HG03045 (cell line): ENCODE data around the gene C1QTNF8.

ENCODE experiments used
- ATAC-seq: cut with Tn5 transposase; IDR thresholded peaks from one replicate; pipeline ENCODE4 v1.9.1; 2021; ENCODE audit warnings: mild to moderate bottlenecking, moderate library complexity; ENCODE audit not compliant: unreplicated experiment

C1QTNF8 gene

GRCh38 chr16:1096169-1097082, at the start of gene C1QTNF8:
Gene C1QTNF8, minus strand, starts transcription at chr16:1096244. Its CDS starts 1,322 bp downstream, at chr16:1094922.
- ATAC-seq = no peak

DNA sequence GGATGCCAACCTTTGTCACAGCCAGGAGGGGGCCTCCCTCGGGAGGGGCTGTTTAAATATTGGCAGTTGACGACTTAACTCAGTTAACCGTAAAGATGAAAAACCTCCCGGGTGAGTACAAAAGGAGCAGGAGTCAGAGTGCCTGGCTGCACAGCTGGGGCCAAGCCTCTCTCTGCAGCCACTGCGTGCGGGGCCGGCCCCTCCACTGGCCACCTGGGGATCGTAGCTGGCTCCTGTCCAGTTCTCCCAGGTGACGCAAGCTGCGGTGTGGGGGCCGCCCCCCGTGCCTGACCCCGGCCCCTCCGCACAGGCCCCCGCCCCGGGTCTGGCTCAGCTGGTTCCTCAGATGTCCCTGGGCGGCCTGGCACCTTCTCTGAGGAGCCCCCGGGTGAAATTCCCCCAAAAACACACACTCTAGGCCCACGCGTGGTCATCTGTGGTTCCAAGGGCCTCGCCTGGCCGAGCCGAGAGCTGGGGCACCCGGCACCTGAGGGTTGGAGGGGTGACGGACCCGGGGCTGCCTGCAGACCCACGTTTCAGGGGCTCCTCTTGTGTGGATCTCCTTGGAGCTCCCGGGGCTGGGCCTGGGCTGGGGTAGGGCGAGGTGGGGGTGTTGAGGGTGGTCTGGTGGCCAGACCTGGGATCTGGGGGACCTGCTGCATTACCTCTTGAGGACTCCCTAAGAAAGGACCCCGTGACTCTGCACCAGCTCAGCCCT, 49.5 kb upstream of the C1QTNF8 start:
- no peak for ATAC-seq

DNA sequence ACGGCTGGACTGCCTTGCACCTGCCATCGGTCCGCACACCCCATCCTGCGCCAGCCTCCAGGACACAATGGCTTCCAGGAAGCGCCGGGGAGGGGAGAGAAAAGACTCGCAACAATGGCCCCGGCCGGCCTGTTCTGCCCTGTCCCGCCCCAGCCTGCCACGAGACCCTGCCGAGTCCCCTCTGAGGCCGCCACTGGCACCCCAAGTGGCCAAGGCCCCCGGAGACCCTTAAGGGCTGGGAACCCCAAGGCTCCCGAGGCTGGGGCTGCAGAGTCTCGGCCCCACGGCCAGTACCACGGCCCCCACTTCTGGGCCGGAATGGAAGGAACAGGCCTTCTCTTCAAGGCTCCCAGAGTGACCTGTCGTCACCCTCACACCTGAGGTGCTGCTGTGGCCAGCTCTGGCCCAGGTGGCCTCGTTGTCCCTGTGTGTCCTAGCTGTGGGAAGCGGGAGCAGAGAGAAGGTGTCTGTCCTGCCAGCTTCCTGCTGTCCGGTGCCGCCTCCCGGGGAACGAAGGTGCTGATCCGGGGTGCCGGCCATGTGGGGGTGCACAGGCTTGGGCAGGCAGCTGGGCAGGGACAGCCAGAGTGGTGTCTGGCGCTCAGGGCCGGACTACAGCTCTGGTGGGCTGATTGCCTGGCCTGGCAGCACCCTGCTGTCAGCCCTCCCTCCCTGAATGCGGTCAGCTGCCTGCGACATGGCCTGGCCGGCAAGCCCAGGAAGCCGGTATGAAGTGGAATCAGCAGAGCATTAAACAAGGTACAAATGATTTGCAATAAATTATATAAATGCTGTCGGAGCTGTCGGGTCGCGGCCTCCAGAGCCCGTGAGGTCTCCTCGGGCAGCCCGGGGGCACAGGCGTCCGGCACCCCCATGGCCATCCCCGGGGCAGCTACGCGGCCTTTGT, 48.7 kb upstream of the C1QTNF8 start:
- no peak for ATAC-seq

DNA sequence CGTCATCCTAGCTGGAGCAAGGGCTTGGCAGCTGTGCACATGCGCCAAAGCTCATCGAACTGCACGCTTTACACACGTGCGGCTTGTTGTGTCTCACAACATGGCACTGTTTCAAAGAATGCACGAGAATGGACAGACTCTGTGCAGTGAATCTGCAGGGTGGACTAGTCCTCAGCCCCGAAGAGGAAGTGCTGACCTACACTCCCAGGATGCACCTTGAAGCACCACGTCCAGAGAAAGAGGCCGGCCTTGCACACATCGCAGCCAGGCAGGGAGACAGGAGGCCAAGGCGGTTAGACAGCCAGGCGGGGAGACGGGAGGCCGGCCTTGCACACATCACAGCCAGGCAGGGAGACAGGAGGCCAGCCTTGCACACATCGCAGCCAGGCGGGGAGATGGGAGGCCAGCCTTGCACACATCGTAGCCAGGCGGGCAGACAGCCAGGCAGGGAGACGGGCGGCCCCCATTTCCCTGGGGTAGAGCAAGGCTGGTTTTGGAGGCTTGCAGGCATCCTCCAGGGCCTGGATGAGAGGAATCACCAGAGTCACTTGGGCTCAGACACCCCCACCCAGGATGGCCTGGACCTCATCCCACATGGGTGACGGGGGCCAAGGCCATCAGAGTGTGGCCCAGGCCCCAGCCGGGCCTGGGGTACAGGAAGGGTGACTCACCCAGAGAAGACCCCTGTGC, 47.9 kb upstream of the C1QTNF8 start:
- no peak for ATAC-seq

DNA sequence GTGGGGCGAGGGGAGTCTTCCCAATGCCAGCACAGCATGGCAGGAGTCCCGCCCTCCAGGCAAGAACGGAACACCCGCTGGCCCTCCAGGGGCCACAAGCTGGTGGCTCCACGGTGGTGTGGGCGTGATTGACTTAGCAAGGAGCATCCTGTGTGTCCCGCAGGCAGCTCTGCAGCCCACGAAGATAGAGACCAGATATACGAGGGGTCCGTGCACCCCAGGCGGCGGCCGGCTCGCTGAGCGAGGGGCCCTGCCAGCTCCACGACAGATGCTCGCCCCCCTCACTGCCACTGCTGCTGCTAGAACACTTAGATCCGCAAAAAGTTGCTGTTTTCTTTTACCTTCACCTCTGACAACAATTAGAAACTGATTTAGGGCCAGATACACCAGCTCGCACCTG, 46.9 kb upstream of the C1QTNF8 start:
- ATAC-seq = no peak

DNA sequence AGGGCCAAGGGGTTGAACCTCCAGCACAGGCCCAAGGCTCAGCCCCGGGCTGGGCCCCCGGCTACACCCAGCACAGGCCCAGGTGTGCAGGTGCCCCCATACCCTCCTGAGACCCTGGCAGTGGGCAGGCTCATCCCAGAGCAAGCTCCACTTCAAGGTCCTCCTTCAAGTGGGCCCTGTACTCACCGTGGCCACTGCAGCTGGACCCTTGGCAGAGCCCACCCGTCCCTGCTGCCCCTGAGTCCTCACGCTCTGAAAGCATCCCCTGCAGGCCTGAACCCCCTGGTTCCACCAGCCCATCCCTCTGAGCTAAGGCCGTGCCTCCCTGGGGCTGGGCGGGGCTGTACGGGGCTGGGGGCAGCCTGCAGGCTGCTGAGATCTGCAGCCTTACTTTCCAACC, 45.7 kb upstream of the C1QTNF8 start:
- no peak for ATAC-seq

DNA sequence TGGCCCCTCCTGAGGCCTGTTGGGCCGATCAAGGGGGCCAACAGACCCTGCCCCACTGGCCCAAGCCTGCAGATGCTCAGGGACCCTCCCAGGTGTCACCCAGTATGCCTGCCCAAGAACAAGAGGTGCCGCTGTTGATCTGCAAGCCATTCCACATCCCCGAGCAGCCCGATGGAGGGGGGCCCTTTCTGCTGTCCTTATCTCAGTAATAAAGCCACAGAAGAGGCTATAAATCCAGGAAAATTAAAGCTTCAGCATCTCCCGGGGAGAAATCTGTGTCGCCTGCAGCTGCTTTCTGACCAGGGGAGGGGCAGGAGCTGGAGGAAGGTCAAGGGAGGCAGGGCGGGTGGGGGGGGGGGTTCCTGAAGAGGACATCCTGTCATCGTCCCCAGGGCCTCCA, 45.1 kb upstream of the C1QTNF8 start:
- no peak for ATAC-seq

DNA sequence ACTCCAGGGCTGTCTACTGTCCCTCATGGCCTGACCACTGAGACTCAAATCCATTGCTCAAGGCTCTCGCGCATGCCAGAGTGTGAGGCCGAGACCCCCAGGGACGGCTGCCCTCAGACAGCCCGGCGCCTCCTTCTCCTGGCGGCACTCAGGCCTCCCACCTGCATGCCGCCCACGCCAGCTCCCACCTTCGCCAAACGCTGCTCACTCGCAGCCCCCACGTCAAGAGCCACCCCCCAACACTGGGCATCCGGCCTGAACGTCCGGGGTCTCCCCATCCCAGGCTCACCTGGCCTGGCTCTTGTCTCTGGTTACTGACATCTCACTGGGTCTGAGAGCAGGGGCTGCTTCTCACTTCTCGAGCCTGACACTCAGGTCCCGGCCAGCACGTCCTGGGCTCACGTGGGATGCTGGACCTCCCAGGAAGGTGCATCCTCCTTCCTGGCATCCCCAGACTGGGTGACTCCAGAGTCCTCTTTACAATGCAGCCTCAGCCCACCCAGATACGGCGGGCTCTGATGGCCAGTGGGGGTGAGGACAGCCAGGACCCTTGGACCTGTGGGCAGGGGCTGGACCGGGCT, 44.6 kb upstream of the C1QTNF8 start:
- no peak for ATAC-seq

- ATAC-seq = no peak
These were observed 41.6 kb upstream of the C1QTNF8 start for GRCh38 chr16:1137604-1138003.

GRCh38 chr16:1135459-1135825, 39.4 kb upstream of the C1QTNF8 start:
- ATAC-seq = no peak

DNA sequence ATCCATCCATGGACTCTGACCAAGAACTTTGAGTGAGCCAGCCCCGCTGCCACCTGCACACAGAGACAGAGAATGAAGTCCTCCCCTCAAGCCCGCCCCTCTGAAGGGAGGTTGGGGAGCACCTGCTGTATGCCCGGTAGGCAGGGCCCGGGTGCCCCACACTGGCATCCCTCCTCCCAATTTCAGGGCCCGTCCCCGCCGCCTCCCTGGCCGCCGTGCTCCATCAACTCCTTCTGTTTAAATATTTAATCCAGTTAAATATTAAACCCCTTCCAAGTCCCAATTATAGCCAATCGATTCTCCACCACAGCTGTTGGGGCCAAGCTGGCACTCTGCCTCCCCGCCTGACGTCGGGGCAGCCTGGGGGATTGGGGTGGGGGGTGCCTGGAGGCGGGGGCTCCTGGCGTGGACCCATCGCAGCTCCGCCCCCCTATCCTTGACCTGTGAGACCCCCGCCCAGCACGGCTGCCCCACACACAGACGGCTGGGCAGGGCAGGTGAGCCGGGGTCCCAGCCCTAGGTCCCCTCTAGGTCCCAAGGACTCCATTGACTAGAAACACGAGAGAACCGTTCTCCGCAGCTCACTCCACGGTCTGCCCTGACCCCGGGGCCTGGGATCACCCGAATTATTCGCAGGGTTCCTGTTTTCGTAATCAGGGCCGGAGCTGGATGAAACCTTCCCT, 38.9 kb upstream of the C1QTNF8 start:
- no peak for ATAC-seq

DNA sequence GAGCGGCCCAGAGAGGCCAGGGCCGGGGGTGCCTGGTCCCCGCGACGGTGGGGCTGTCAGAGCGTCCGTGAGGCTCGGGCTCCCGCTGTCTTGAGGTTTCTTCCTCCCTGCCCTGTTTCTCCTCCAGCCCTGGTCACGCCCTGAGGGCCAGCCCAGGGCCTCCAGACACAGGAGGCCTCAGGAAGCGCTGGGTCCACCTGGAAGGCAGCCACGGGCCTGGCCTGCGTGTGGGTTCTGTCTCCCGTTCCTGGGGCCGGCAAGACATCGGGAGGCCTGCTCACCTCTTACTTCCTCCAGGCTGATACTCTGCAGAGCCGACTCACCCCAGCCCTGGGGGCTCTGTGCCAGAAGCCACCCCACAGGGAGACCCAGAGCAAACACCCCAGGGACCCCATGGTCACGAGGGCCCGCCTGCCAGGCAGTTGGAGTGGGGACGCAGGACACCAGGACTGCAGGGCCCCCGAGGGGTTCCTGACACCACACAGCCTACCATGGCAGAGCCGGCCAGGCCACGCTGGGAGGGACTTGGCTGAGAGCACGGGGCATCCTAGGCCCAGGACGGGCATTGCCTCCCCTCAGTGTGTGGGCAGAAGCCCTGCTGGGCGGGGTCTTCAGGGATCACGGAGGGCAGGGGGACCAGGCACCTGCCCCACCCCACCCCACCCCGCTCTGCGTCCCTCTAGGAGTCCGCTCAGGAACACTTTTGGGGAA, 37.9 kb upstream of the C1QTNF8 start:
- no peak for ATAC-seq

GRCh38 chr16:1133271-1133670, 37.2 kb upstream of the C1QTNF8 start:
- ATAC-seq = no peak

- no peak for ATAC-seq
These were observed 36.4 kb upstream of the C1QTNF8 start for GRCh38 chr16:1132431-1132830.

GRCh38 chr16:1131378-1131994, 35.4 kb upstream of the C1QTNF8 start:
- ATAC-seq = no peak

GRCh38 chr16:1130382-1130781, 34.3 kb upstream of the C1QTNF8 start:
- no peak for ATAC-seq

DNA sequence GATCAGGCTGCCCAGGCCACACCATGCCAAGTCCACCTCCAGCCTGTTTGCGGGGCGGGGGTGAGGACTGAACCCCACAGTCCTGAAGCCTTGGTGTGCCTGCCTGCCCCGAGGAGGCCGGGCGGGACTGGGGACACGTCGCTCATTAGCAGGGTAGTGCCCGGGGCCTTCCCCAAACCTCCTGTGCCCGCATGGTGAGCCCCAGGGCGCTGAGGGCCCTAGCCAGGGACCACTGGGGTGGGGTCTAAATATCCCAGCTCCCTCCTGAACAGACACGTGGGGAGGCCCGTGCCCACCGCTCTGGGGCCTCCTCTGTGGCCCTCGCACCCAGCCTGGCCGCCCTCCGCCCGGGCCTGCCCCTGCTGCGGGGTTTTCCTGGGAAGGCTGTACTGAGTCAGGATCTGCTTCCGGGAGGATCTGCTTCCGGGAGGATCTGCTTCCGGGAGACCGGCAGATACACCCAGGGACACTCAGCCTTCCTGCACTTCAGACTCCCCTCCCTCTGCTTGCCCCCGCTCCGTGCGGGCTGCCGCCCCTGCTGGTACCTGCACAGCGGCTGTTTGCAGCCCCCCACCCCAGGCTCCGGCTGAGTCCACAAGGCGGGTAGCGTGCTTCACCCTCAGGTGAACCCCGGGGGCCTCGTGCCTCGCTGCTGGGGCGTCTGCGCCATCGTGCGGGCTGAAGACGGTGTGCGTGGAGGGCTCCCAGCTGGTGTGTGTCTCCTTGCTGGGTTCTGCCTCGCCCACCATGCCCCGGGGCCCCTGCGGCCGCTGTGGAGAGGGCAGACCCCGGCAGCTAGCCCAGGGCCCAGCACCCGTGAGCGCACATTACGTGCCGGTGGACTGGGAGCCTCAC, 33.3 kb upstream of the C1QTNF8 start:
- ATAC-seq = no peak
